Fibroblast of lung (primary cell): Measurements from ENCODE around the gene ABLIM2. TPM values are rescaled to one million over a fixed set of nuclear protein-coding genes. Genes with fewer than 3 reads are reported as not detected.
A peak's percentile ranks its signal among the peaks of the same experiment; 100 is the strongest.

Experiments used
- DNase-seq, 2 donors: peaks; one replicate each; pipeline versions ENCODE4 v3.0.0 to v3.0.0-alpha.2; 2010; ENCODE audit warnings: low read depth in 2 of 2
- H2AFZ ChIP-seq: 2 replicates; pipeline ENCODE4 v1.5.1; 2012; ENCODE audit warnings: low read length, control low read depth, inconsistent platforms
- H3K27ac ChIP-seq: 2 replicates; pipeline ENCODE4 v1.5.1; 2011; ENCODE audit warnings: low read length, control low read depth; ENCODE audit not compliant: insufficient read depth
- H3K27me3 ChIP-seq: 2 replicates; pipeline ENCODE4 v1.5.1; 2011; ENCODE audit warnings: mild to moderate bottlenecking, low read length; ENCODE audit not compliant: control insufficient read depth, insufficient read depth
- H3K36me3 ChIP-seq: 2 replicates; pipeline ENCODE4 v1.5.1; 2011; ENCODE audit warnings: low read length; ENCODE audit not compliant: control insufficient read depth, insufficient read depth
- H3K4me1 ChIP-seq: 2 replicates; pipeline ENCODE4 v1.5.1; 2011; ENCODE audit warnings: low read length; ENCODE audit not compliant: control insufficient read depth, insufficient read depth; ENCODE audit errors: extremely low read depth
- H3K4me2 ChIP-seq: 2 replicates; pipeline ENCODE4 v1.5.1; 2011; ENCODE audit warnings: low read length, control low read depth; ENCODE audit not compliant: insufficient read depth; ENCODE audit errors: extremely low read depth
- H3K4me3 ChIP-seq, 4 experiments: fragments of 200-600 bp in 1 of 4; sonication (generic) in 1 of 4; replicated peaks in 1 of 4; 2 replicates each; pipeline ENCODE4 v1.5.1; 2011 to 2016; ENCODE audit warnings: low read length in 4 of 4, low read depth in 3 of 4, mild to moderate bottlenecking in 3 of 4, control low read depth in 2 of 4, inconsistent platforms in 1 of 4, mixed read lengths in 1 of 4; ENCODE audit not compliant: insufficient read depth in 1 of 4; ENCODE audit errors: control extremely low read depth in 1 of 4
- H3K79me2 ChIP-seq: 2 replicates; pipeline ENCODE4 v1.5.1; 2012; ENCODE audit warnings: mild to moderate bottlenecking, low read length, inconsistent platforms; ENCODE audit not compliant: control insufficient read depth, insufficient read depth
- H3K9ac ChIP-seq: 2 replicates; pipeline ENCODE4 v1.5.1; 2011; ENCODE audit warnings: mild to moderate bottlenecking, low read length, control low read depth; ENCODE audit not compliant: insufficient read depth
- H3K9me3 ChIP-seq: 2 replicates; pipeline ENCODE4 v1.5.1; 2012; ENCODE audit warnings: low read depth, low read length; ENCODE audit not compliant: control insufficient read depth, insufficient read depth
- H4K20me1 ChIP-seq: 2 replicates; pipeline ENCODE4 v1.5.1; 2011; ENCODE audit warnings: low read length; ENCODE audit not compliant: control insufficient read depth, insufficient read depth; ENCODE audit errors: extremely low read depth
- CTCF ChIP-seq, 2 donors: IDR thresholded peaks in 1 of 2; conservative IDR thresholded peaks in 1 of 2; 1 replicate in 1 of 2; 2 replicates in 1 of 2; pipeline ENCODE4 v1.5.1; 2011 to 2012; ENCODE audit warnings: low read length in 2 of 2, control low read depth in 1 of 2, inconsistent platforms in 1 of 2, low read depth in 1 of 2, mild to moderate bottlenecking in 1 of 2
- EZH2 ChIP-seq: IDR thresholded peaks from 2 replicates; pipeline ENCODE4 v1.5.1; 2012; ENCODE audit warnings: low read length, control low read depth, mild to moderate bottlenecking; ENCODE audit errors: missing control alignments
- polyA plus RNA-seq, 2 donors: library from polyadenylated mRNA; depleted of rRNA in 1 of 2; stranded (reverse) in 1 of 2; unstranded in 1 of 2; fragments of >200 nt; gene quantifications; 2 replicates each; pipeline ENCODE4 v1.2.1, GENCODE V29; 2011 to 2012; ENCODE audit warnings: missing spikeins in 1 of 2
- total RNA-seq: library from RNA; depleted of rRNA; stranded (reverse); fragments of >200 nt; gene quantifications from 2 replicates; pipeline ENCODE4 v1.2.1, GENCODE V29; 2014

ABLIM2 gene
- total and polyA plus RNA-seq, 2 donors (not counting 1 experiment from before 2014, with no cell fraction given), result 0.66 to 2.6 TPM

GRCh38 chr4:7929118-7929951, 229.3 kb downstream of the ABLIM2 start:
- Histone ChIP-seq H3K27me3 (no peaks in the 10 kb centered on the region), H3K4me2 (no peak overlapping the region), H3K27ac (no peak overlapping the region), H2AFZ (no peak overlapping the region), H3K4me1 (peaks cover 8% of the 10 kb centered on the region), H3K79me2 (peaks cover 82% of the 10 kb centered on the region), H3K36me3 (no peaks in the 10 kb centered on the region), H4K20me1 (no peaks in the 10 kb centered on the region), H3K4me3 (no peak overlapping the region), H3K9ac (no peak overlapping the region), H3K9me3 (no peaks in the 10 kb centered on the region)
- TF ChIP-seq CTCF (conservative IDR thresholded peaks at IDR 0.05 in 1 of 2, IDR thresholded peaks at IDR 0.05 in 1 of 2; ENCODE audit: low read depth in 1 of 2, low read length in 2 of 2), result peak; percentile 19 to 32
- TF ChIP-seq EZH2, result no peak
- DNase-seq, result peak in 1 of 2 donors; percentile 53

- no peak overlapping the region for H3K27ac ChIP-seq
- no peak overlapping the region for H3K4me2 ChIP-seq
- no peaks in the 10 kb centered on the region for H4K20me1 ChIP-seq
- H3K9ac ChIP-seq, result no peak overlapping the region
- H3K36me3 ChIP-seq, result no peaks in the 10 kb centered on the region
- peaks cover 82% of the 10 kb centered on the region for H3K79me2 ChIP-seq
- H3K27me3 ChIP-seq, result no peaks in the 10 kb centered on the region
- H3K9me3 ChIP-seq, result no peaks in the 10 kb centered on the region
- DNase-seq, result no peak
- H3K4me3 ChIP-seq, result no peak overlapping the region
- TF ChIP-seq EZH2 (no peak), CTCF (conservative IDR thresholded peaks at IDR 0.05 in 1 of 2, IDR thresholded peaks at IDR 0.05 in 1 of 2; ENCODE audit: low read depth in 1 of 2, low read length in 2 of 2) (no peak)
- no peak overlapping the region for H2AFZ ChIP-seq
- peaks cover 11% of the 10 kb centered on the region for H3K4me1 ChIP-seq
Measured at GRCh38 chr4:7928711-7929110, 229.9 kb downstream of the ABLIM2 start.

- Histone ChIP-seq H3K4me2 (no peak overlapping the region), H2AFZ (no peak overlapping the region), H3K4me3 (no peak overlapping the region), H3K9ac (no peak overlapping the region), H3K36me3 (no peaks in the 10 kb centered on the region), H4K20me1 (no peaks in the 10 kb centered on the region), H3K4me1 (peaks cover 11% of the 10 kb centered on the region), H3K27me3 (no peaks in the 10 kb centered on the region), H3K9me3 (no peaks in the 10 kb centered on the region), H3K27ac (no peak overlapping the region), H3K79me2 (peaks cover 84% of the 10 kb centered on the region)
- DNase-seq, result no peak
- TF ChIP-seq EZH2 (no peak), CTCF (conservative IDR thresholded peaks at IDR 0.05 in 1 of 2, IDR thresholded peaks at IDR 0.05 in 1 of 2; ENCODE audit: low read depth in 1 of 2, low read length in 2 of 2) (no peak)
Measured at GRCh38 chr4:7926822-7927221, 231.8 kb downstream of the ABLIM2 start.
